Cerebellar nuclear complex (tissue), 1 donor: ENCODE data around the gene IQCE.
"Not testable (repeated sequence)": the region's sequence is repeated elsewhere in the genome, so short reads cannot be mapped to it uniquely, and the experiment has no call there.

ENCODE experiments used
- DNase-seq, 2 experiments: peaks; one replicate each; lab custom pipeline; 2025; lab: John Stamatoyannopoulos, UW

Gene IQCE

DNA sequence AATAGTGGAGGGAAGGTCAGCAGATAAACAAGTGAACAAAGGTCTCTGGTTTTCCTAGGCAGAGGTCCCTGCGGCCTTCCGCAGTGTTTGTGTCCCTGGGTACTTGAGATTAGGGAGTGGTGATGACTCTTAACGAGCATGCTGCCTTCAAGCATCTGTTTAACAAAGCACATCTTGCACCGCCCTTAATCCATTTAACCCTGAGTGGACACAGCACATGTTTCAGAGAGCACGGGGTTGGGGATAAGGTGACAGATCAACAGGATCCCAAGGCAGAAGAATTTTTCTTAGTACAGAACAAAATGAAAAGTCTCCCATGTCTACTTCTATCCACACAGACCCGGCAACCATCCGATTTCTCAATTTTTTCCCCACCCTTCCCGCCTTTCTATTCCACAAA lies 25.2 kb upstream of the IQCE start:
- not testable (repeated sequence) for DNase-seq

DNA sequence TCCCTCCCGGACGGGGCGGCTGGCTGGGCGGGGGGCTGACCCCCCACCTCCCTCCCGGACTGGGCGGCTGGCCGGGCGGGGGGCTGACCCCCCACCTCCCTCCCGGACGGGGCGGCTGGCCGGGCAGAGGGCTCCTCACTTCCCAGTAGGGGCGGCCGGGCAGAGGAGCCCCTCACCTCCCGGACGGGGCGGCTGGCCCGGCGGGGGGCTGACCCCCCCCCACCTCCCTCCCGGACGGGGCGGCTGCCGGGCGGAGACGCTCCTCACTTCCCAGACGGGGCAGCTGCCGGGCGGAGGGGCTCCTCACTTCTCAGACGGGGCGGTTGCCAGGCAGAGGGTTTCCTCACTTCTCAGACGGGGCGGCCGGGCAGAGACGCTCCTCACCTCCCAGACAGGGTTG lies 24.6 kb upstream of the IQCE start:
- DNase-seq, result not testable (repeated sequence)

DNA sequence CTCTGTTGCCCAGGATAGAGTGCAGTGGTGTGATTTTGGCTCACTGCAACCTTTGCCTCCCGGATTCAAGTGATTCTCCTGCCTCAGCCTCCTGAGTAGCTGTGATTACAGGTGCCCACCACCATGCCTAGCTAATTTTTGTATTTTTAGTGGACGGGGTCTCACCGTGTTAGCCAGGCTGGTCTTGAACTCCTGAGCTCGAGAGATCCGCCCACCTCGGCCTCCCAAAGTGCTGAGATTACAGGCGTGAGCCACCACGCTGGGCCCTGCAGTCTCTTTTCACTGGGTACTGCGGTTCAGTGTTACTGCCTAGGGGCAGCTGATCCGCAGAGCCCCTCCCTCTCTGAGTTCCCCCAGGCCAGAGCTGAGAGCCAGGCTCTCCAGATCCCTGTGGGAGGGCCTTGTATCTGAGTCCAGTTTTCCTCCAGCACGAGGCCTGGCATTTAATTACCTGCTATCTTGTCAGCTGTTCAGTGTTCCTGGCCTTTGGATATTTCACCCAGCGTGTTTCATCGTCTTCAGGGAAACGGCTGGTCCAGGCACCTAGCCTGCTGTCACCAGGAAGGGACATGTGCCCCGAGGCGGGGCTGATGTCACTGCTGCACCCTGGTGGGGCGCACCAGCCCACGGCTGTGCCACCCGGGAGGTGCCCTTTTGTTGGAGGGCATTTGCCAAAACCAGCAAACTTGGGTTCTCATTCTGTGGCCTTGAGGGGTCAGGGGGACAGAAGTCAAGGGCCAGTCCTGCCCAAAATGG lies 22.7 kb upstream of the IQCE start:
- DNase-seq, result not testable (repeated sequence)

DNA sequence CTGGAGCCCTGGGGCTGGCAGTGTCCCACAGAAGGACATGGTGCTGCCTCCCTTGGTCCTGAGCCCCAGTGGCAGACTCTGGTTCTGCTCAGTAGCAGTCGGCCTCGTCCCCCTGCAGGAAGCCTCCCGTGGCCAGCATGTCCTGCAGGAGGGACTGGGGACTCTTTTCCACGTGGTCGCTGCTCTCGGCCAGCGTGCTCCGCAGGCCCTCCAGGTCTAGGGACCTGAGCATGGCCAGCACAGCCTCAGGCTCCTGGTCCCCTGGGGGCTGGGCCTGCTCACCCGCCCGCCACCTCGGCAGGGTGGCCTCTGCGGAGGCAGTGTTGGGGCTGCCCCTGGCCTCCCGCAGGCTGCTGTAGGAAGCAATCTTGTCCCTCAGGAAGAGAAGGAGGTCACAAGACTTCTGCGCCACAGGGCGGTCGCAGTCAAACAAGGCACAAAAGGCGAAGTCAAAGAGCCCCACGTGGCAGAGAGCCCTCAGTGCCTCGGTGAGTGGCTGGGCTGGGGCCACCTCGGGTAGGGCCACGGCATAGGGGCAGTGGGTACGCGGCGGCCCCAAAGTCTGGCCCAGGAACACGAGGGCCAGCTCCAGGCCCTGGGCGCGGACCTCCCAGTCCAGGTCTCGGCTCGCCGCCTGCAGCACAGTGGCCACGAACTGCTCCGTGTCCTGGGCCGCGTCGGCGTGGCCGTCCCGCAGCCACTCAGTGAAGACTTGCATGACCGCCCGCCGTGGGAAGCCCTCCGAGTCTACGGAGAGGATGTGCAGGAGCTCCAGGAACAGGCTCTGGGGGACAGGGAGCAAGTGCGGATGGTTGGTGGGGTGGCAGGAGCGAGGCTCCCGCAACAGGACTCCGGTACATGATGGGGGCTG lies 20.6 kb upstream of the IQCE start:
- no peak for DNase-seq

DNA sequence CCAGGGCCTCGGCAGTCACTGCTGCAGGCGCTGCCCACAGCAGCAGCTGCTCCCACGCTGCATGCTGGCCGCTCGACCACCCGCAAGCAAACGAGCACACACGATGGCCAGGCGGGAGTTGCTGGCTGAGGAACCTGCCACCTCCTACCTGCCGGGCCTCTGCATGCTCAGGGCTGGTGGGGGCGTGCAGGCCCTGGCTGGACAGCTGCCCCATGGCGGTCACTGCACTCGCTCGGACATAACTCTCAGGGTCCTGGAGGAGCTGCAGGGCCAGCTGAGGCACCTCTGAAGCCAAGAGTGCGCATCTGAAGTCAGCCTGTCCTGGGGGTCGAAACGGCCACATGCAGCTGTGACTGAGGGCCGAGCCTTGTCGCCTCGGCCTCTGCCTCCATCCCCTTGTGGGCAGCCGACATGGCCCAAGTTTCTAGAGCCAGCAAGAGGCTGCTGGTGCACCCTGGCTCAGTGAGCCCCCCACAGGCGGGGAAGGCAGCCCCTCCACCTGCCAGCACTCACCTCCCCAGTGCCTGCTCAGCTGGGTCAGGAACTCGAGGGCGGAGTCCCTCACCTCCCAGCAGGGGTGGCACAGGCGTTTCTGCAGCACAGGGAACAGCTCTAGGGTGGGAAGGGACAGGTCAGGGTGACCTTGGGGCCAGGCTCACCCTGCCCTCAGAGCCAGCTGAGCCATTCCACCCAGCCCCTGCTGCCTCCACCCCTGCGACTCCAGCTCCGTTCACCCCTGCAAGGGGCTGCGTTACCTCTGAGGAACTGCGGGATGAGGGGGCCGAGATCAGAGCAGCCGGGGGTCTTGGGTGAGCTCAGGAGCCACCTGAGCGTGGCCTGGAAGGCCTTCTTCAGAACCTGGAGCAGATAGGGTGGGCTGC lies 19.5 kb upstream of the IQCE start:
- DNase-seq, result no peak

DNA sequence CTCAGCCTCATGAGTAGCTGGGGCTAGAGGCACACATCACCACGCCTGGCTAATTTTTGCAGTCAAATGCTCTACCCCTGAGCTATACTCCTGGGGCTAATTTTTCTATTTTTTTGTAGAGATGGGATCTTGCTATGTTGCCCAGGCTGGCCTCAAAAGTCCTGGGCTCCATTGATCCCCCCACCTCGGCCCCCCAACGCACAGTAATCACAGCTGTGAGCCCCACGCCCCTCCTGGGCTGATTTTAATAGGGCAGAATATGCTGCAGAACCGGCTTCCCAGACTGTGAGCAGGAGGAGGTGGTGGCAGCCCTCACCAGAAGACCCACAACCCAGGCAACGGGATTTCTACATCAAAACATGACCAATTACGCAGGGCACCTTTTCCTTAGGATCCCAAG lies 18.6 kb upstream of the IQCE start:
- DNase-seq, result no peak

DNA sequence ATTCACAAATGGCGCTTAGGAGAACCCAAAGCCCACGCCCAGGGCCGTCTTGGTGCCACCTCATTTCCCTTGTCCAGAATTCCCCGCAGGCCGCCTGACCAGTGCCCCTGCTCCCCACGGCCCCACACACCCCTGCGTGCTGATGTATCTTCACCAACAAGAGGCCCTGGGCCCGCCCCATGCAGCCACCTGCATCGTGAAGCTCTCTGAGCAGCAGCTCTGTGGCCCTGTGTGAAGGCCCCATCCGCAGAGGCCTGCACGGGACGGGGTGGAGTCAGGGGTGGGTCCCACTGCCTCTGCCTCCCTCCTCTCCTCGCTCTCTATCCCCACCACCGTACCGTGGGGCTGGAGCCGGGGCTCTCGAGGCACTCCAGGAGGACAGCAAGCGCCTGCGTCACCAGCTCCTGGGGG lies 18.1 kb upstream of the IQCE start:
- DNase-seq, result no peak

DNA sequence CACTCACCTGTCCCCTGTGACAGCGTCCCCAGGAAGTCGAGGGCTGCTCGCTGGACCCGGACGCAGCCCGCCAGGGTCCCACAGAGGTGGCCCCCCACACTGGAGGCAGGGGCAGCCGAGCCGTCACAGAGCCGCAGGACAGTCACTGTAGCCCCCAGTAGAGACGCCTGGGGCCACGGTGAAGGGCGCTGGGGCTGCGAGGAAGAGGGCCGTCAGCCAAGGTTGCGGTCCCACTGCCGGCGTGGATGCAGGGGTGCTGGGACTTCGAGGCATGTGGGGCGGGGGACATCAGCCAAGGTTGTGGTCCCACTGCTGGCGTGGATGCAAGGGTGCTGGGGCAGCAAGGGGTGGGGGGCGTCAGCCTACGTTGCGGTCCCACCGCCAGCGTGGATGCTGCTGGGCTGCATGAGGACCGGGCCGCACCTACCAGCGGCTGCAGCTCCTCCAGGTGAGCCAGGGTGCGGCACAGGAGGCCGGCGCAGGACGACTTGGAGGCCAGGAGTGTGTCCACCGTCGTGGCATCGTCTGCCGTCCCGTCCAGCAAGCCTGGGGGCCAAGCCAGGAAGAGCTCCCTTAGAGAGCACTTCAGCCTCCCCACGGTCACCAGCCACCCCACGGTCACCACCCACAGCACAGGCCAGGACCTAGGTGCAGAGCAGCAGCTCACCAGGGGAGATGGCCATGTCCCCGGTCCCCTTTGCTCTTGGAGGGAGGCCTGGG lies 17.3 kb upstream of the IQCE start:
- DNase-seq, result no peak

DNA sequence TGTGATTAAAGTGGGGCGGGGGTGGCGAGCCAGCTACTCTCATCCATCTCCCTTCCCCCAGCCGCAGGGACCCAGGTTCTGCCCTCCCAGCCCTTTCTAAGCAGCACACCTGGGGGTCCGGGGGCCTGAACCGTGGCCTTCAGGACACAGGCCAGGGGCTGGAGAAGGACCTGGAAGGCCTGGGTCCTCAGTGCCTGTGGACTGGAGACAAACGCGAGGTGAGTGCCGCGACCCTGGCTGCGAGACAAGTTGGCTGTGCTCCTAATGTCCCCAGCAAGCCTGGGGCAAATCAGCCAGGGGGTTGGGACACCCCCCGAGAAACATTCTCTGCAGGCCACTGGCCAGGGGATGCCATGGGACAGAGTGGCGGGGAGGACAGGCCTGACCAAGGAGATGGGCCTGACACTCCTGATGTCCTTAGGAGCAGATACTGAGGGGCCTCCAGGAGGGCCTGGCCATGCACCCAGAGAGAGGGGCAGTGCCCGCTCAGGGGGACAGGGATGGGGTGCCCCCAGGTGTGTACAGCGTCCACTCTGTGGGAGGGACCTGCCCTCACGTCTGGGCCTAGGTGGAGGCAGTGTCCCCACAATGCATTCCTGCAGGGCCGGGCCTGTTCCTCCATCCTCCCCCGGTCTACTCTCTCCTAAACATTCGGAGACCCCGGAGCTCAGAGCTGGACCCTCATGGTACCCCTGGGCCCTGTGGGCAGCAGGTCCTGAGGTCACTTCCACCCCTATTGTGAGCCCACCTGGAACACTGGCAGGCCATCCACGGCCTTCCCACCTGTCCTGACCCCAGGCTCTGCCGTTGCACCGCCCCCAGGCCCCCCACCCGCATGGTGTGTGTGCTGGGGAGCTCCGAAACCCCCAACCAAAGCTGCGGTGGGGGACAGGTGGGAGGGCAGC lies 16.5 kb upstream of the IQCE start:
- no peak for DNase-seq

DNA sequence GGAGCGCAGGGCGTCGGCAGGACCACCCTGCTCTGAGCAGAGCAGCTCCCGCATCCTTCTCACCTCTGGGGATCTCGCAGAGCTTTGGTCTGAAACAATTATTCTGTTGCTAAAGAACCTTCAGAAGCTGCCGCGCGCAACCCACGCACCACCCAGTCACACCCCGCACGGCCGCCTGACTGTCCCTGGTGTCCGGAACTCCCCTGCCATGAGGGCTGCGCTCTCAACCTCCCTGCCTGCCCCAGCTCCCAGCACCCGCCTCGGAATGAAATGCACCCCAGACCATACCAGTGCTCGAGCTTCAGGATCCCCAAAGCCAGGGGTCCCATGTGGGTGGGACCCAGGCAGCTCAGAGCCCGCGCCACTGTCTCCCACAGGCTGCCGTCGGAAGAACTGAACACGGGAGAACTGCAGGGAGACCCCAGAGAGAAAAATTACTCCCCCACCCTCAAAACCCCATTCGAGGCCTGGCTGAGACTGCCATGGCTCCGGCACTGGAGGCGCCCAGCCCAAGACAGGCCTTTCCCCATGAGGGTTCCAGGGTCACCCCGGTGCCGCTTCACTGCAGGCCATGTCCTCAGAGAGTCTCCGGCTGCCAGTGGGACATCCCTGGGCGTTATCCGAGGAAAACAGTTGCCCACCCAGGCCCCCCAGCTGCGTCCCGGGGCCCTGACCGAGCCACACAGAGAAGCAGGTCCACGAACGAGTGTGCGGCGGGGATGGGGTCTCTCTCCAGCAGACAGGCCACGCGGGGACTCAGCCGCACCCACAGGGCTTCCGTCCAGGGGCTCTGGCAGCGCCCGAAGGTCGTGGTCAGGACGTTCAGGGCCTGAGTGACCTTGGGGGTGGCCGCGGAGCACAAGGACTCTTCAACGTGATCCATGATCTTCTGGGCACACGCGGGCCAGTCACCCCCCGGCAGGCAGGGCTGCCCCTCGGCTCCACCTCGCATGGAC lies 15.6 kb upstream of the IQCE start:
- DNase-seq, result no peak

DNA sequence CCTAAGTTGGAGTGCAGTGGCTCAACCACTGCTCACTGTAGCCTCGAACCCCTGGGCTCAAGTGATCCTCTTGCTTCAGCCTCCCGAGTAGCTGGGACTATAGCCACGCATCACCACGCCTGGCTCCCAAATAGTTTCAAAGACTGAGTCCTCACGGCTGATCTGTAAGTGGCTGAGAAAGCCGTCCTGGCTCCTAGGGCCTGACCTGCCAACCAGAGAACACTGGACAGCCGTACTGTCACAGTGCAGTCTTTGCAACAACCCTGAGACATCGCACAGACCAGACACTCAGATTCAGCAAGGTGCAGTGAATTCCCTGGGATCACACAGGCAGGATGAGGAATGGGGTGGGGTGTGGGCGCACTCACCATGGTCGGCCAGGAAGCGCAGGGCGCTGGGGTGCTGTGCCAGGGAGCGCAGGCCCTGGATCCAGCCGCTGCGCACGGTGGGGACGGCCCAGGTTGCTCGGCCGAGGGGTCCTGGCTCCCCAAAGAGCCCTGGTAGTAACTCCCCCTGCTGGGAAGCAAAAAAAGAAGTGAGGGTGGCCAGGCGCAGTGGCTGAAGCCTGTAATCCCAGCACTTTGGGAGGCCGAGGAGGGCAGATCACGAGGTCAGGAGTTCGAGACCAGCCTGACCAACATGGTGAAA lies 14.1 kb upstream of the IQCE start:
- DNase-seq, result no peak

DNA sequence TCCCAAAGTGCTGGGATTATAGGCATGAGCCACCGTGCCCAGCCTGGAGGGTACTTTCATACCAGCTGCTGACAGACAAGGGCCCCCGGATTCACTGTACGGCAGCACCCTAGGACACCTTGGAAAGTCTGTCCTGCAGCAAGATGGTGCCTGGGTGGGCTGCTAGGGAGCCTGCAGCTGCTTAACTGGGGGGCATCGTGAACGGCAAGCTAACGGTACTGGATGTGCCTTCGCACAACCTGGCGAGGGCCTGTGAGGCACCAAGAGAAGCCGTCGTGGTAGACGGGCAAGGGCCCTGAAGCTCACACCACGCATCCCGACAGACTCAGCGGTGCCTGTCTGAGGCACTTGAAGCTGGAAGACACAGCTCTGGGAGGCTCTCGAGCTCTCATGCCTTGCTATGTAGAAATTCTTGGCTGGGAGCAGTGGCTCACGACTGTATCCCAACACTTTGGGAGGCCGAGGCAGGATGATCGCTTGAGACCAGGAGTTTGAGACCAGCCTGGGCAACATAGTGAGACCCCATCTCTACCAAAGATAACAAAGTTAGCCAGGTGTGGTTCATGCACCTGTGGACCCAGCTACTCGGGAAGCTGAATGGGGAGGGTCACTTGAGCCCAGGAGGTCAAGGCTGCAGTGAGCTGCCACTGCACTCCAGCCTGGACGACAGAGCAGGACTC lies 12.9 kb upstream of the IQCE start:
- DNase-seq, result no peak

DNA sequence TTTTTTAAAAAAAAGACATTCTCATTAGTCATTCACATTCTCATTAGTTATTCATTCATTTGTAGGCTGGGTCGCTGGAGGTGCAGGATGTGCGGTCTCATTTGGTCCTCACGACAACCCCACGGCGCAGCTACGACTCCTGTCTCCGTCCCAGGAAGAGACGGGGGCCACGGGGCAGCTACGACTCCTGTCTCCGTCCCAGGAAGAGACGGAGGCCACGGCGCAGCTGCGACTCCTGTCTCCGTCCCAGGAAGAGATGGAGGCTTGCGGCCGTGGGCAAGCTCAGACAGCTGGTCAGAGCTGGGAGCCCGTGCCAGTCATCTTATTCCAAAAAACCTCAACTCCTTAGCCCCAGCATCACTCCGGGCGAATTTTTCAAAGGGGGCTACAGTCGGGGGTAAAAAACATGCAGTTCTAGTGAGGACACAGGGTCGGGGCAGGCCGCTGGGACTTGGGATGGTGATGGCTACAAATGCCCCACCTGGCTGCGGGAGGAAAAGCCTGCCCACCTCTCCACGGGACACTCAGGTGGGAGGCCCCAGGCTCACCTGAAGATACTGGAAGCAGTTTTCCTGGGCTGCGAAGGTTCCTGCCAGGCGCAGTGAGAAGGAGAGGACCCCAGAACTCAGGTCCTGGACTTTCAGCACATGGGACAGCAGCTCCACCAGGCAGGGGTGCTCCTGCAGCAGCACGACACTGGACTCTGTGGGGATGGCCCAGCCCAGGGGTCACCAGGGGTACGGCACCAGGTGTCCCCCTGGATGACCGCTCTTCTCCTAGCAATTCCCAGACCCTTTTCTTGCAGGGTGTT lies 11.8 kb upstream of the IQCE start:
- DNase-seq, result no peak

DNA sequence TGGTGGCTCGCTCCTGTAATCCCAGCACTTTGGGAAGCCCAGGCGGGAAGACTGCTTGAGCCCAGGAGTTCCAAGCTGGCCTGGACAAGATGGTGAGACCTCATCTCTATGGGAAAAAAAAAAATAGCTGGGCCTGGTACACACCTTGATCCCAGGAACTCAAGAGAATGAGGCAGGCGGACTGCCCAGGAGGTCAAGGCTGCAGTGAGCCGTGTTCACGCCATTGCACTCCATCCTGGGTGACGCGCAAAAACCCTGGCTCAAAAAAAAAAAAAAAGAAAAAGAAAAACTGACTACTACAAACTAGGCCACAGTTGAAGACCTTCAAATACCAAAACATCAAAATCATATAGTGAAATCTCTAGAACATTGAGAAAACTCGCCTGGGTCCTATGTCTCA lies 7.4 kb upstream of the IQCE start:
- DNase-seq, result no peak

DNA sequence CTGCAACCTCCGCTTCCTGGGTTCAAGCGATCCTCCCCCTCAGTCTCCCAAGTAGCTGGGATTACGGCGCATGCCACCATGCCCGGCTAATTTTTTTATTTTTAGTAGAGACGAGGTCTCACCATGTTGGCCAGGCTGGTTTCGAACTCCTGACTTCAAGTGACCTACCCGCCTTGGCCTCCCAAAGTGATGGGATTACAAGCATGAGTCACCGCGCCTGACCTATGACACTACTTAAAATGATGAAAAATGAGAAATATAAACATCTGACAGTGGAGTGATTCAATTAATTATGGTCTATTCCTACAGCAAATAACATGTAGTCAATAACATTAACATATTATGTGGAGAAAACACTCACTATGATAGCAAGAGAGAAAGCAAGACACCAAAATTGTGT lies 5.7 kb upstream of the IQCE start:
- no peak for DNase-seq

DNA sequence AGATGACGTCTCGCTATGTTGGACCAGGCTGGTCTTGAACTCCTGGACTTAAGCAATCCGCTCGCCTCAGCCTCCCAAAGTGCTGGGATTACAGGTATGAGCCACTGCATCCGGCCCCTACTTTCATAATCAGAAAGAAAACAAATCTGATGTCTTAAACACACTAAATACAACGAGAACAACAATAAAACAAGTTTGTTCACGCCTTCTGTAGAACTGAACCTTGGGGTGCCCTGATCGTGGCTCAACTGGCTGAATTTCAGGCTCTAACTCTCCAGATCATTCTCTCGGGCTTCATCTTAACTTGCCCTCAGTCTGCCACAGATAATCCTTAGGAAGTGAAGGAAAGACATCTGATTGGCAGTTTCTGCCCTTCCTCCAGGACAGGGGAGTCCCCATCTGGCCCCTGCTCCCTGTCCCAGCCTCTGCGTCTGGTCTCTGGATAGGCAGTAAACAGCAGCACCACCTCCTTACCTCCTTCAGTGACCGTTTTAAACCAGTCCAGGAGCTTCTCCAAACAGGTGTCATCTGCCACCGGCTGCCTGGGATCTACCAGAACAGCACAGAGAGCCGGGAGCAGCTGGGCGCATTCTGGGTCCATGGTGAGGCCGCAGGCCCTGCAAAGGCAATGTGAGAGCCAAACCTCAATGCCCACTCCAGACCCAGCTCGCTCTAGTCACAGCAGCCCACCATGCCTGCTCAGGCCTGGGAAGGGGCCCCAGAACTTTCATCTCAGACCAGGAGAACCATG lies 4.8 kb upstream of the IQCE start:
- no peak for DNase-seq

DNA sequence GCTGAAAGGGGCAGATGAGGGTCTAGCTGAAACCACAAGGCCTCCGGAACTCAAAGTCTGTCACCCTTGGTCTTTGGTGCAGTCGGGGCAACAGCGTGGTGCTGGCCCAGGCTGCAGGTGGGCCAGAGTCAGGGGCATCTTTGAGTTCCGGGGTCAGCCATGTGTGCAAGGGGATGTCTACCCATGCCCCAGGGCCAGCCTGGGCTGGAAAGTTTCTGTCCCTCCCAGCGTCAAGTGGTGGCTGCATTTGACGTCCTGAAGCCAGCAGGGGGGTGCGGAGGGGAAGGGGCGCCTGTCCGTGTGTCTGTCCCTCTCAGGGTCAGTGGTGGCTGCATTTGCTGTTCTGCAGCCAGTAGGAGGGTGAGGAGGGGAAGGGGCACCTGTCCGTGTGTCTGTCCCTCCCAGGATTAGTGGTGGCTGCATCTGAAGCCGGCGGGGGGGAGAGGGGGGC lies 4.1 kb upstream of the IQCE start:
- DNase-seq, result no peak
